HG03159 (cell line): ENCODE results near the gene FAM47E.

Source experiments
- ATAC-seq: cut with Tn5 transposase; IDR thresholded peaks from one replicate; pipeline ENCODE4 v1.9.1; 2021; ENCODE audit warnings: mild to moderate bottlenecking, moderate library complexity; ENCODE audit not compliant: unreplicated experiment

FAM47E gene

GRCh38 chr4:76251441-76252270 lies at the start of gene FAM47E:
FAM47E (plus strand) TSS chr4:76251721; CDS start chr4:76251747, 26 bp downstream.
- ATAC-seq, result peak; percentile 46

- ATAC-seq, result no peak
Observed at GRCh38 chr4:76203541-76203940, 48.0 kb upstream of the FAM47E start.

GRCh38 chr4:76204936-76205335 lies 46.6 kb upstream of the FAM47E start:
- no peak for ATAC-seq

- no peak for ATAC-seq
Observed at GRCh38 chr4:76205476-76205875, 46.0 kb upstream of the FAM47E start.

GRCh38 chr4:76206222-76206942 lies 45.1 kb upstream of the FAM47E start:
- ATAC-seq, result no peak

GRCh38 chr4:76207549-76207948 lies 44.0 kb upstream of the FAM47E start:
- no peak for ATAC-seq

GRCh38 chr4:76208005-76208765 lies 43.3 kb upstream of the FAM47E start:
- ATAC-seq, result no peak

- no peak for ATAC-seq
Observed at GRCh38 chr4:76209881-76210280, 41.6 kb upstream of the FAM47E start.

- no peak for ATAC-seq
Observed at GRCh38 chr4:76210452-76210851, 41.1 kb upstream of the FAM47E start.

- no peak for ATAC-seq
Observed at GRCh38 chr4:76211769-76212708, 39.5 kb upstream of the FAM47E start.

- no peak for ATAC-seq
Observed at GRCh38 chr4:76212851-76213414, 38.6 kb upstream of the FAM47E start.

- peak; percentile 68 for ATAC-seq
Observed at GRCh38 chr4:76213415-76214176, 37.9 kb upstream of the FAM47E start, which contains the start of gene SCARB2. SCARB2 (minus strand) TSS chr4:76213824; CDS start chr4:76213543, 281 bp downstream.

- ATAC-seq, result peak; percentile 57
Observed at GRCh38 chr4:76214177-76214675, 37.3 kb upstream of the FAM47E start.

- no peak for ATAC-seq
Observed at GRCh38 chr4:76215077-76215476, 36.4 kb upstream of the FAM47E start.

- ATAC-seq, result no peak
Observed at GRCh38 chr4:76216524-76216923, 35.0 kb upstream of the FAM47E start.

- no peak for ATAC-seq
Observed at GRCh38 chr4:76216975-76217814, 34.3 kb upstream of the FAM47E start.

- no peak for ATAC-seq
Observed at GRCh38 chr4:76219299-76220055, 32.0 kb upstream of the FAM47E start.
